T-helper 9 cell (primary cell): ENCODE measurements around the gene LRRC25.
"Not testable (repeated sequence)": the region's sequence is repeated elsewhere in the genome, so short reads cannot be mapped to it uniquely, and the experiment has no call there.

Experiments used
- DNase-seq: peaks from one replicate; pipeline ENCODE4 v3.0.0-alpha.2; 2020

LRRC25 gene

DNA sequence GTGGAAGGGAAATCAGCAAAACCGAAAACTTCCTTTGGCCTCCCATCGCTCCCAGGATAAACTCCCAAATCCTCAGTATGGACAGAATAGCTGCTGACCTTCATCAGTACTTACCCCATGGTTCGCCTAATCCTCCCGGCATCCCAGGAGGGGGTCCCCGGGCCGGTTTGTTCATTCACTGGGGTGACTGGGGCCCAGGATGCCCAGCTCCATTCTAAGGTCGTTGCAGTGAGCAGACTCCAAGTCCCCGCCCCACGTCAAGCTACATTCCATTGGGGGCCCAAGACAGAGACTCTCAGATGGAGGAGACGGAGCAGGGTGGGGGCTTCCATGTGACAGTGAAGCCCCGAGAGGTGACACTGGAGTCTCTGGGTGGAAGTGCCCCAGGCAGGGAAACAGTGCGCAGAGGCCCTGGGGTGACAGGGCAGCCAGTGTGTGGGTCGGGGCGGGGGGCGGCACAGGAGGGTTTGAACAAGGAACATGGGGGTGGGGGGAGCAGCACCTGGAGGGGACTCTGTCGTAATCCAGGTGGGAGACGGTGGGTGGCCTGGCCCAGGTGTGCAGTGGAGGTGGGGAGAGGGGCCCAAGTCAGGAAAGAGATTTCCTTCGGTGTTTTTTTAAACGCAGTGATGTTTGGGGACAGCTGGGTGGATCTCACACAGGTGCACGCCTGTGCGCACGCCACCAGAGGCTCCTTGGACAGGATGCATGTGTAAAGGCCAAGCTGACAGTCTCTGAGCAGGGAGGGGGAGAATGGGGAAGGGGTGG lies 26.9 kb upstream of the LRRC25 start:
- DNase-seq, result no peak

DNA sequence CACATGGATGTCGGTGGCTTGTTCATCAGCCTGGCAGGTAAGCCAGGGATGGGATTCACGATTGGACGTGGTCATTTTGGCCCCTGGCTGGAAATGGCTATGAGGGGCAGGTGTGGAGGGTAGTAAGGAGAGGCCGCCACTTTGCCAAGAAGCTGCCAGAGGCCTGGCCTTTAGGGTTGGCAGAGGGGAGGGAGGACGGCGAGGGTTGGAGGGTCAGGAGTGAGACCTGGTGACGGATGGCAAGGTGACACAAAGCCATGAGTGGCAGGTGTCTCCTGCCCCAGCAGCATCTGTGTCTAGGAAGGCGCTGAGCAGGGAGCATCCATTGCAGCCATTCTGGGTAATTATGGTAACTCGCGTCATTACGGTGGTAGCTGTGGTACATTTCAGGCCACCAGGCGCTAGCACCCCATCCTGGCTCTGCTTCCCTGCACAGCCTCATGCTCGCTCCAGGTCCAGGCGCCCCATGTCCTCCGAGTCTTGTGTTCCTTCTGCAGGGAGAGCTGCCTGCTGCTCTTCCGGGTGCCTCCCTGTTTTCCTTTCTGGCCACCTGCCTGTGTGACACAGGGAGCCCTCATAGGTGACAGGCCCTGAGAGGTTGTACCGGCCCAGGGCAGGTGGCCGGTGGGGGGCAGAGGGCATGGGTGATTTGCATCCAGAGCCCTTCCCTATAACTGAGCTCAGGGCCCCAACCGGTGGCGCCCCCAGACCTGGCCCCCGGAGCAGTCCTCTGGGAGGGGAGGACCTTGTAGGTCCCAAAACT lies 26.0 kb upstream of the LRRC25 start:
- DNase-seq, result no peak

DNA sequence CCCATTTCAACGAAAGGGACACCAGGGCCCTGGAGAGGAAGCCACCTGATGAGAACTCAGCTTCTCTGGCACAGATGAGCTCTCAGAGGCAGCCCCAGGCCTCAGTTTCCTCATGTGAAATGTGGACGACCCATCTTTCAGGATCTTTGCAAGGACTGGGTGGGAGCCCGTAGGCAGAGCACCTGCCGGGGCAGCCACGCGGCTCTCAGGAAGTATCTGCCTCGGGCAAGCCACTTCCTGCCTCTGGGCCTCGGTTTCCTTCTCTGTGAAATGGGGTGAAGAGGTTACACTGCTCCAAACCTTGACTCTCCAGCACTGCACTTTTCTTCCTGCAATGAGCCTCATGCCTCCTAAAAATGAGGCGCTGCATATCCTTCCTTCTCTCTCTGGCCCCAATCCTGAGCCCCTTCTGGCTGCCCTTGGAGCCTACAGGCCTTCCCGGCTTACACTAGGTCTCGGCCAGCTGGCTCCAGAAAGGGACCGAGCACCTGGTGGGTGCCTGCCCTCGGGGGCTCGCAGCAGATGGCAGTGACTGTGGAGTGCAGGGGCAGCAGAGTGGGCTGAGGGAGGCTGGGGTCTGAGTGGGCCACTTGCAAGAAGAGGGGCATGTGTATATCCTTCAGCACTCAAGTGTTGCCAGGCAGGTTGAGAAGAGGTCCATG lies 25.2 kb upstream of the LRRC25 start:
- DNase-seq, result no peak

DNA sequence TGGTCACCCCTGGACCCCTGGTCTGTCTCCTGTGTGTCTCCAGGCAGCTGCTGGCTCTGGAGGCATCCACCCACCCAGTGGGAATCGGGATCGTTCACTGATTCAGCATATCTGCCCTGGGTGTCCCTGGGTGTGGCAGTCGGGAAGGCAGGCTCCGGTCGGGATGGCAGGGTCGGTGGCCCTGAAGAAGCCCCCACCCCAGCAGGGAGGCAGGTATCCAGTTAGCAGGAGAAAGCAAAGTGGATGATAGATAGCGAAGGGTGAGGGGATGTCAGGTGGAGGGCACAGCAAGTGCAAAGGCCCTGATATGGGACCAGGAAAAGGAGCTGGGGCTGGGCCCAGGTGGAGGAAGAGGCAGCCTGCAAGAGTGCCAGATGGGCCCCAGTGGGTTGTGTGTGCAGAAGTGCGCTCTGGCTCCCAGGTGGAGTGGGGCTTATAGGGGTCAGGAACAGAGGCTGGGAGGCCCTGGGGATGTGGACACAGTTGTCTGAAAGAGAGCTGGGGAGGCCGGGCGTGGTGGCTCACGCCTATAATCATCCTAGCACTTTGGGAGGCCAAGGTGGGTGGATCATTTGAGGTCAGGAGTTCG lies 24.0 kb upstream of the LRRC25 start:
- no peak for DNase-seq

DNA sequence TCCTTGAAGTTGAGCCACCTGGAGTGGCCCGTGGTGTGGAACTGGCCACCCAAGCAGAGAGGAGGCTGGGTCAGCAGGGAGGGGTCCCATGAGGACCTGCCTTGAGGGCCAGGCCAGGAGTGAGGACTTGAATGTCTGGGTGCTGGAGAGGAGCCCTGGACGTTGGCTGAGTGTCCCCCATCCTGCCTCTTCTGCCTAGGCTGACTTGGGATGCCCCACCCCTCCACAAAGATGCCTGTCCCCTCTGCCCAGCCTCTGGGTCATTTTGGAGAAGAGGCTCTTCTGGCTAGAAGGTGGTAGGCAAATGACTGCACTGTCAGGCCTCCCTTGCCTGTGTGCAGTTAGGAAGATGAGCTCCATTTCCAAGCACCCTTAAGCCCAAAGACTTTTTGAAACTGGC lies 23.5 kb upstream of the LRRC25 start:
- DNase-seq, result no peak

DNA sequence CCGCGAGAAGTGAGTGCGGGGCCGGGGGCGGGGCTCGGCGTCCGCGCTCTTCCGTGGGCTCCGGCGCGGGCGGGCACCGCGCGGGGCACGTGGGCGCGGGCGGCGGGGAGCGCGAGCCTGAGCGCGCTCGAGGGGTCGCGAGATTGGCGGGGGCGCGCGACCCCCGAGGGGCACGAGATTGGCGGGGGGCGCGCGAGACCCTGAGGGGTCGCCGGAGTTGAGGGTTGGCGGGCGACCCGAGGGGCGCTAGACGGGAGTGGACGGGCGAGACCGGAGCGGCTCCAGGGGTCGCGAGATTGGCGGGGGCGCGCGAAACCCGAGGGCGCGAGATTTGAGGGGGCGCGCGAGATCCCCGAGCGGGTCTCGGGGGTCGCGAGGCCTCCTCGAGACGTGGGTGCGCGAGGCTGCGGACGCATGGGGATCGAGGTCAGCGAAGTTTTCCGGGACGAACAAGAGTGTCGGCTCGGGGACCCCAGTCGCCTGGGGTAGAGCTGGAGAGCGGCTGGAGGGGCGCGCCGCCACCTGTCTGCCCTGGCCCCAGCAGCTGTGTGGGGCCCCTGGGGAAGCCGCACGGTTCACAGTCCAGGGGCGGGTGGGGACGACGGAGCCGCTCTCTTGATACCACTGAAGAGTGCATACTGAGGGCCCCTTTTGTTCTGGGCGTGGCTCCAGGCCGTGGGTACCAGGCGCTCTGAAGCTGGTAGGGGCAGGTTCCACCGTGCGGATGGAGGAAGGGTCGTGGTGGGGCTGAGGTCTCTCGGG lies 22.5 kb upstream of the LRRC25 start:
- no peak for DNase-seq

DNA sequence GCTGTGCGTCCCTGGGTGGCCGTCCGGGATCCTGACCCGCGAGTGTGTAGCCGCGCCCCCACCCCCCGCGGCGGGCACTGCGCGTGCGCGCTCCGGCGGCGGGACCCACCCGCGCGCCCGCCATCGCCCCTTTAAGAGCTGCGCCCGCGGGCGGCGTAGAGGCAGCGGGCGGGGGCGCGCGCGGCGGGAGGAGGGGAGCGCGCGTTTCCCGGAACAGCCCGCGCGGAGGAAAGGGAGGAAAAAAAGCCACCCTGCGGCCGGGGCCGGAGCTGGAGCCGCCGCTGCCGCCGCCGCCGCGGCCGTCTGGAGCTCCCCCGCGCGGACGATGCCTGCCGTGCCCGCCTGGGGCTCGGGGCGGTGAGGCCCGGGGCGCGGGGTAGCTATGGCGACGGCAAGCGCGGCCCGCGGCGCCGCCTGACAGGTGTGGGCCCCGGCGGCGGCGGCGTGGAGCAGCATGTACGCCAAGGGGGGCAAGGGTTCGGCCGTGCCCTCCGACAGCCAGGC lies 21.8 kb upstream of the LRRC25 start, which contains the start of gene SSBP4:
SSBP4 (plus strand) TSS at position 204 of the 504 bp plus-strand sequence; CDS start at position 455, 251 bp downstream.
- peak; percentile 68 for DNase-seq

DNA sequence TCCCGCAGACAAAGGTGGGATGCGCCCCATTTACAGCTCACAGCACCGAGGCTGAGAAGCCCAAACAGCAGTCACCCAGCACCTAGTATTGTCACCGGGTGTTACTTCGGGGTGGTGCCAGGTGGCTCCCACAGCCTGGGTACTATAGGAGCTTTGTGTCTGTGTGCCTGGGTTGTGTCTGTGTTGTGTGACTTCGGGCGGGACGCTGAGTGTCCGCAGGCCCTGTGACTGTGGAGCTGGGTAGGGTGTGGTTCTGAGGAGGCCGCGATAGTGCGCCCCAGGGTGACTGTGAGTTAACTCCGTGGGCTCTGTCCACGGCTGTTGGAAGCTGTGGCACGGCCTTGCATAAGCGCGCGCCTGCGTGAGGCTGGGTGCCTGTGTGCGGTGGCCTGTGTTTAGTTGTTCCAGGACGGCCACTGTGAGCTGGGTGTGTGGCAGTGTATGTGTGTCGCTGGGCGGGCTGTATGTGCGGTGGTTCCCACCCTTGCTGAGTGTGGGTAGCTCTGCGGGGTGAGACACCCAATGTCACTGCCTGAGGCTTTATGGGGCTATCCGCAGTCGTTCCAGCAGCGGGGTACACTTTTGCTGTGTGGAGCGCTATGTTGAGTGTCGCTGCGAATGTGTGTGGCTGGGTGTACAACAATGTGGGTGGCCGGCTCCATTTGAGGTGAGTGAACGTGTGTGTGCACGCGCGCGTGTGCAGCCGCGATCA lies 21.2 kb upstream of the LRRC25 start:
- no peak for DNase-seq

DNA sequence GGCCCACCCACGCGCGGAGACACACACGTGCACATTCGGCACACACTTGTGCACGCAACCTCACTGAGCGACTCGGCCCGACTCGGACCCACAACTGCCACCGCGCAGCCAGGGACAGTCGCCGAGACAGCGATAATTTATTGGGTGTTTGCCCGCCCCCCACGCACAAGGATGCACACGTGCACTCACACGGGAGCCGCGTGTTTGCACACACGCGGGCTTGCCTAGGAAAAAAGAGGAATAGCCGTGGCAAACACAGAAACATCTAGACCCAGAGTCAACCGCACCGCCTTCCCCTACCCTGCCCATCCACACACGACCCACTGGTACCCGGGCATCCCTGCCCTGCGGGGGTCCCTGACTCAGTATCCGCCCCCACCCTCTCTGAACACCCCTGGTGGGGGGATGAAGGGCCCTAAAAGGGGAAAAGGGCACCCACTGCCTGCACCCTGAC lies 20.6 kb upstream of the LRRC25 start:
- no peak for DNase-seq

DNA sequence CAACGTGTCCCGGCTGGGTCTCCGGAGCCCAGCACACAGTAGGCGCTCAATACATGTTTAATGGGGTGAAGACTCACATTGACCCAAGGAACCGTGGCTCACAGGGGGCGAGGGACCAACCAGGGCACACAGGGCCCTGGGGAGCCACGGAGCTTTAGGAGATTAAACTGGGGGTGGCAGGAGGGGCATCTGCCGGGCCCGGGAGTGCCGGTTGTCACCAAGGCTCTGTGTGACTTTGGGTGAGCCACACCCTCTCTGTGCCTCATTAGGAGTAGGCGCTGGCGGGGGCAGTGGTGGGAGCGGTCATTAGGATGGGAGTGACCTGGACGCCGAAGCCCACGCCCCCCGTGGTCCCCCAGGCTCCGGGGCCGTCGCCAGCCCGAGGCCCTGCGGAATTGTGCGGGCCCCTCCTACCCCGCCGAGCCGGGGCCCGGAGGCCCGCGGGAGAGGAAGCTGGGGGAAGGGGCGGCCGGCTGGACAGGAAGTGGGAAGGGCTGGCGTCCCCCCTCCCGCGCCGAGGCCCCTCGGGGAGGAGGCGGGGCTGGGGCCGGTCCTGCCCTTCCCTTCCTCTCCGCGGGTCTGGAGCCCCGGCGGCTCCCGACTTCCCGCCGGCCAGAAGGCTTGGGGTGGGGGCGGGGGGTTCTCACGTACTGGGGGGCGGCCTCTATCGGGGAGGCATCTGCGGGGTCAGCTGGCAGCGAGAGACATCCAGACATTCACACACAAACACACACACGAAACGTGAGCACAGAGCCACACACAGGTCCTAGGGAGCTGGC lies 20.0 kb upstream of the LRRC25 start:
- no peak for DNase-seq

DNA sequence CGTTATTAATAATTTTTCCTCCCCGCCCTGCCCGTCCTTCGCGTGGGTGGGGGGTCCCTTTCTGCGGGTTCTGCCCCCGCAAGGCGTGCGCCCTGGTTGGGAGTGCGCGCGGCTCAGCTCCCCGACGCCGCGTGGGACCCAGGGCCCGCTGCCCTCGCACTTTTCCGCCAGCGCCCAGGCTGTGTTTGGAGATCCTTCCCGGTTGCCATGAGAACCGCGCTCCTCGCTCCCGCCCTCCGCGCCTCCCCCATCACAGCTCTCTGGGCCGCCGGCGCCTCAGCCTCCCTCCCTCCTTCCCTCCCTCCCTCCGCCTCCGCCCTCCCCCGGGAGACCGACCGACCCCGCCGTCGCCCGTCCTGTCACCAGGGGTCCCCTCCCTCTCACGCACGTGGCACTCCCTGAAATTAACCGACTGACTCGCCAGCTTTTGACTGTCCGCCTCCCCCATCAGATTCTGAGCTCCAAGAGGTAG lies 19.4 kb upstream of the LRRC25 start:
- peak; percentile 67 for DNase-seq

DNA sequence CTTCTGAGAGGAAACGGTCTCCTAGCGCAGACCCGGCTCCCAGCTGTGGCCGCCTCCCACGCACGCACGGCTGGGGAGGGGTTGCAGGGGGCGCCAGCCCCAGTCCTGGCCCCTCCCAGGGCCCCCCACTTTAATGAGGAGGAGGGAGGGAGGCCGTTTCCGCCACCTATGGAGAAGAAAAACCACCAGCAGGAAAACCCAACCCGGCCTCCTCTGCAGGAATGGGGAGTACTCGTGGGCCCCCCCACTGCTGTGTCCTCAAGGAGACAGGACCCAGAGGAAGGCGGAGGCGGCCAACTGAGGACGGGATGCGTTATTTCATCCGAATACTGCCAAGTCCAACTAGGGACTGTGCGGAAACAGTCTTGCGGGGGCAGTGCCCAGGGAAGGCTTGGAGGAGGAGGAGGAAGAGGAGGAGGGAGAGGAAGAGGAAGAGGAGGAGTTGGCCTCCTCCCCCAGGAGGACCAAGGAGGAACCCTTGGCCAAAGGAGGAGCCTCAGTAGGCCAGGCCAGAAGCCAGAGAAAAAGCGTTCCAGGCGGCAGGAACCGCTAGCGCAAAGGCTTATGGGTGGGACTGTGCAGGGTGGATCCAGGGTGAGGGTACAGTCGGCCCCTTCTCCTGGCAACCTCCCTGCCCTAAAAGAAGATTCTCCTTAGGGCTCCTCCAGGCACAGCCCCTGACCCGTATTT lies 17.9 kb upstream of the LRRC25 start:
- DNase-seq, result no peak

DNA sequence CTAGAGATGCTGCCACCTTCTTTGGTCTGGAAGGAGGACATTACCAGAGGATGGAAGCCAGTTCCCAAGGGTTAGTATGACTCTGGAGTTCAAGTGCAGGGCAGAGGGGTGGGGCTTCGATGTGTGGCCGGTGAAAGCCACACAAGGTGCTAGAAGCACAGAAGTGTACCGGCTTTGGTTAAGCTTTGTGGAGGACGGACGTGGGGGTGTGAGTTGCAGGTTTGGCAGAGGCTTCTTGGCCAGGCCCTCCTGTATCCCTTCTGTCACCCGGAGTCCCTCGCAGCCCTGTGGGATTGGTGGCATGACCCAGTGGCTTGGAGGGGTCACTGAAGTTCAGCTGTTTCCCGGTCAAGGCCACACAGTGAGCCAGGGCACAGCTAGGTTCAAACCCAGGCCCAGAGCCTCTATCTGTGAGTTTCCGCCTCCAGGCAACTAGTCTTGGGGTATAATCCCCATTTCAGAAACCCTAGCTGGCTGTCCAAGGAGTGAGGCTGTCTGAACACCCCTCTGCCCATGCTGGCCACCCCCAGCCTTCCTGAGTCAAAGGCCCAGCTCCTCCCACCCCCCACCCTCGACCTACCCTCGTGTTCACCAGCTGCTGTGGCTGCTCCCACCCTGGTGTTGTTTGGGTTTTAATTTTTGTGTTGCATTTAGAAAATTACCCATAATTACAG lies 17.2 kb upstream of the LRRC25 start:
- DNase-seq, result no peak

DNA sequence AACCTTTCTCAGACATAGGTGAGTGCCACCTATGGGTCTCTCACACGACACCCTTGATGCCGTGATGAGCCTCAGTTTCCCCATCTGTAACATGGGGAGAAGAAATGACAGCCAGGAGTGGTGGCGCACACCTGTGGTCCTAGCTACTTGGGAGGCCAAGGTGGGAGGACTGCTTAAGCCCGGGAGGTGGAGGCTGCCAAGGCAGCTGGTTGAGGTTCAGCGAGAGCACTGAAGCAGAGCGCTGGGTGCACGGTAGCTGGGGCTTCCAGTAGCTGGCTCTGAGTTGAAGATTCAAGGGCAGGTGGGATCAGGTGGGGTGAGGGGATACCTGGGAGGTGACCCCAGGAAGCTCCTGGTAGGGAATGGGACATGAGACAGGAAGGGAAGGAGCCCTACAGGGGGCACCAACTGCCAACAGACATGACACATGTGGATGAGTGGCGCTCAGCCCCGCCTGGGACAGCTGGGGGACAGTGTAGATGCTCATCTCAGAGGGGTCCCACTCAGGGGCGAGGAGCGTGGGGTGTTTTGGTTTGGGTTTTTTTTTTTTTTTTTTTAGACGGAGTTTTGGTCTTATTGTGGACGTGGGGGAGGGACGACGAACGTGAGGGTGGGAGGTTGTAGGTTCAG lies 15.3 kb upstream of the LRRC25 start:
- no peak for DNase-seq

DNA sequence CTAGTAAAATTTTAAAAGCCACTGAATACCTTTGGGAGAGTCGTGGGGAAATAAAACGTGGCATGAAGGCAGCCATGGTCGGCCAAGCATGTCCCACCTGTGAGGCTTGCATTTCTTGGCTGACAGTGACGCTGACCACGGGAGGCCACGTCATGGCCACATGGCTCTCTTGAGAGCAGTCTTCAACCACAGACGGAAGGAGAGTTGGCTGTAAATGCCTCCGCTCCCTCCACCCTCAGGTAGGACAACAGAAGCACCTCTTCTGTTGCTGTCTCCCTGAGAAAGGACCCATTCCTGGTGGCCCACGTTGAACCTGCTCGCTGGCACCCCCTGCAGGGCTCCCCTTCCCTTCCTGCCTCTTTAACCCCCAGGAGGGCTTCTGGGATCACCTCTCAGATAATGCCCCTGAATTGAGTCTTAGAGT lies 10.6 kb upstream of the LRRC25 start:
- no peak for DNase-seq

DNA sequence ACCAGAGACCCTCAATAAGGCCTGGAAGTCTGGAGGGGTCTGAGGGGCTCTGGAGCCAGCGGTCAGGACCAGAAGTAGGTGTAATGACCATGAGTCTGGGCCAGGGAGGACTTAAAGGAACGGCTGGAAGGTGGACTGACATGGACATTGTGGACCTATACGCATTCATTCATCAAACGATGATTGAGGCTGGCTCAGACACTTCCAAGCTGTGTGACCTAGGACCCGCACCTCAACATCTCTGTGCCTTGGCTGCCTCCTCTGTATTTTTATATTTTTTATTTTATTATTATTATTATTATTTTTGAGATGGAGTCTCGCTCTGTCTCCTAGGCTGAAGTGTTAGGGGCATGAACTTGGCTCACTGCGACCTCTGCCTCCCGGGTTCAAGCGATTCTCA lies 9.3 kb upstream of the LRRC25 start:
- no peak for DNase-seq

DNA sequence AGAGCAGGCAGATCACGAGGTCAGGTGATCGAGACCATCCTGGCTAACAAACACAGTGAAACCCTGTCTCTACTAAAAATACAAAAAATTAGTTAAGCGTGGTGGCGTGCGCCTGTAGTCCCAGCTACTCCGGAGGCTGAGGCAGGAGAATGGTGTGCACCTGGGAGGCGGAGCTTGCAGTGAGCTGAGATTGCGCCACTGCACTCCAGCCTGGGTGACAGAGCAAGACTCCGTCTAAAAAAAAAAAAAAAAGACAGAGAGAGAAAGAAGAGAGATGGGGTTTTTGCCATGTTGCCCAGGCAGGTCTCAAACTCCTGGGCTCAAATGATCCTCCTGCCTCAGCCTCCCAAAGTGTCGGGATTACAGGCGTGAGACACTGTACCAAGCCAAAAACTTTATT lies 8.3 kb upstream of the LRRC25 start:
- not testable (repeated sequence) for DNase-seq

DNA sequence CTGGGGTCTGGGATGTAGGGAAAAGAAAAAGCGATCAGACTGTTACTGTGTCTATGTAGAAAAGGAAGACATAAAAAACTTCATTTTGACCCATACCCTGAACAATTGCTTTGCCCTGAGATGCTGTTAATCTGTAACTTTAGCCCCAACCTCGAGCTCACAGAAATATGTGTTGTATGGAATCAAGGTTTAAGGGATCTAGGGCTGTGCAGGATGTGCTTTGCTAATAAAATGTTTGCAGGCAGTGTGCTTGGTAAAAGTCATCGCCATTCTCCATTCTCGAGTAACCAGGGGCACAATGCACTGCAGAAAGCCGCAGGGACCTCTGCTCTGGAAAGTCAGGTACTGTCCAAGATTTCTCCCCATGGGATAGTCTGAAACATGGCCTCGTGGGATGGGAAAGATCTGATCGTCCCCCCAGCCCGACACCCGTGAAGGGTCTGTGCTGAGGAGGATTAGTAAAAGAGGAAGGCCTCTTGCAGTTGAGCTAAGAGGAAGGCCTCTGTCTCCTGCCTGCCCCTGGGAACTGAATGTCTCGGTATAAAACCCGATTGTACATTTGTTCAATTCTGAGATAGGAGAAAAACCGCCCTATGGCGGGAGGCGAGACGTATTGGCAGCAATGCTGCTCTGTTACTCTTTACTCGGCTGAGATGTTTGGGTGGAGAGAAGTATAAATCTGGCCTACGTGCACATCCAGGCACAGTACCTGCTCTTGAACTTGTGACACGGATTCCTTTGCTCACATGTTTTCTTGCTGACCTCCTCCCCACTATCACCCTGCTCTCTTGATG lies 5.2 kb upstream of the LRRC25 start:
- not testable (repeated sequence) for DNase-seq
